BJ (cell line): Measurements from ENCODE around the gene THAP5. TPM values are rescaled to one million over a fixed set of nuclear protein-coding genes. Genes with fewer than 3 reads are reported as not detected.

Experiments used
- CTCF ChIA-PET: fragments of 350-600 bp; formaldehyde crosslinking; extraction: SDS; loops from one replicate; lab custom pipeline; 2021; ENCODE audit warnings: antibody characterized with exemption, inconsistent platforms; lab: Yijun Ruan, JAX
- POLR2A ChIA-PET: fragments of 300-600 bp; sonication (Branson Sonifier 250); formaldehyde crosslinking; extraction: SDS; loops from one replicate; lab custom pipeline; 2021; ENCODE audit warnings: antibody characterized with exemption; lab: Charles Lee
- DNase-seq: peaks from one replicate; pipeline ENCODE4 v3.0.0-alpha.2; 2011; ENCODE audit warnings: low read depth
- H3K27me3 ChIP-seq: 2 replicates; pipeline ENCODE4 v1.6.0; 2011; ENCODE audit warnings: low read length; ENCODE audit not compliant: control insufficient read depth, insufficient read depth
- H3K36me3 ChIP-seq: 2 replicates; pipeline ENCODE4 v1.5.1; 2011; ENCODE audit warnings: low read length; ENCODE audit not compliant: control insufficient read depth, insufficient read depth
- H3K4me3 ChIP-seq: 2 replicates; pipeline ENCODE4 v1.5.1; 2011; ENCODE audit warnings: low read depth, mild to moderate bottlenecking, control low read depth, low read length
- CTCF ChIP-seq: IDR thresholded peaks from 2 replicates; pipeline ENCODE4 v1.5.1; 2011; ENCODE audit warnings: low read depth, mild to moderate bottlenecking, control low read depth, inconsistent platforms, low read length, moderate library complexity; ENCODE audit not compliant: insufficient read depth
- polyA plus RNA-seq: library from polyadenylated mRNA; depleted of rRNA; stranded (reverse); fragments of >200 nt; gene quantifications from 2 replicates; pipeline ENCODE4 v1.2.3, GENCODE V29; 2011

The THAP5 gene
- polyA plus RNA-seq, 1 experiment, result 4.9 TPM

- no peak for TF ChIP-seq CTCF
- no peaks in the 10 kb centered on the region for H3K27me3 ChIP-seq
- ChIA-PET POLR2A (no interaction called here), CTCF (no interaction called here)
- DNase-seq, result no peak
- H3K4me3 ChIP-seq, result no peak overlapping the region
- no peaks in the 10 kb centered on the region for H3K36me3 ChIP-seq
These were observed 16.8 kb upstream of the THAP5 start for GRCh38 chr7:108586274-108586710.

DNA sequence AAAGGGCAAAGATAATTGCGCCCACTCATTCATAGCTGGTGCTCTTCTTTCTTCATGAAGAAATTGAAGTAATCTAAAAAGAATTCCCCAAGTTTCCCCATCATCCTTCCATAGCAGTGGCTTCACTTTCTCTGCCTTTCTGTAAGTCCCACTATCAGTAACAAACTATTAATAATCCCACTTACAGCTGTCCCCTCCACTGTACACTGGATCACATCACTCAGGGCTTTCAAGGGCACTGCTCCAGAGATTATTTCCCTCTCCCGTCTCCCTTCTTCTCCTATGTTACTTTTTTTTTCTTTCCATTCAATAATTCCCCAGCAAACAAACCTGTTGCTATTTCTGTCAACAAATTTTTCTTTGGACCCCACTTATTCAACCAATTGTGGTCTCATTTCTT lies 16.3 kb upstream of the THAP5 start:
- no peak for TF ChIP-seq CTCF
- ChIA-PET POLR2A (no interaction called here), CTCF (no interaction called here)
- DNase-seq, result no peak
- H3K27me3 ChIP-seq, result no peaks in the 10 kb centered on the region
- no peak overlapping the region for H3K4me3 ChIP-seq
- no peaks in the 10 kb centered on the region for H3K36me3 ChIP-seq

DNA sequence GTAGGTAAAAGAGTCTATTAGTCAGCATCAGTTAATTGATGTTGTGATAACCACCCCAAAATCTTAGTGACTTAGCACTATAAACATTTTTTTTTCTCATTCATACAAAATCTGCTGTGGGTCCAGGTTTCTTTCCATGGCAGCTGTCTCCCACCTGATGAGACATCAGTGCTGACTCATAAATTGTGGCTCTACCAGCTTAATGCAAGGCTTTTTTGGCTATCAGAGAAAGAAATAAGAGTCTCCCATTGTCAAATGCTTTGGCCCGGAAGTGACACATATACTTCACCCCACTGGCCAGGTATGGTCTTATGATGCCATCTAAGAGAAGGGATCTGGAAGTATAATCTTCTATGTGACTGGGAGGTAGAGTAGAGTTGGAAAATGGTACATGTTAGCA lies 14.7 kb upstream of the THAP5 start:
- Histone ChIP-seq H3K4me3 (no peak overlapping the region), H3K36me3 (no peaks in the 10 kb centered on the region), H3K27me3 (no peaks in the 10 kb centered on the region)
- no peak for TF ChIP-seq CTCF
- ChIA-PET CTCF (no interaction called here), POLR2A (no interaction called here)
- no peak for DNase-seq

- TF ChIP-seq CTCF, result no peak
- H3K4me3 ChIP-seq, result no peak overlapping the region
- peak; percentile 17 for DNase-seq
- POLR2A ChIA-PET, result interaction anchor here (1.2 kb wide), 1 partner anchor 12 kb away, joined by 7 read pairs; the partner anchor contains the start of genes DNAJB9 and THAP5
- CTCF ChIA-PET, result no interaction called here
- no peaks in the 10 kb centered on the region for H3K27me3 ChIP-seq
- no peaks in the 10 kb centered on the region for H3K36me3 ChIP-seq
These were observed 12.4 kb upstream of the THAP5 start for GRCh38 chr7:108581655-108582491.

DNA sequence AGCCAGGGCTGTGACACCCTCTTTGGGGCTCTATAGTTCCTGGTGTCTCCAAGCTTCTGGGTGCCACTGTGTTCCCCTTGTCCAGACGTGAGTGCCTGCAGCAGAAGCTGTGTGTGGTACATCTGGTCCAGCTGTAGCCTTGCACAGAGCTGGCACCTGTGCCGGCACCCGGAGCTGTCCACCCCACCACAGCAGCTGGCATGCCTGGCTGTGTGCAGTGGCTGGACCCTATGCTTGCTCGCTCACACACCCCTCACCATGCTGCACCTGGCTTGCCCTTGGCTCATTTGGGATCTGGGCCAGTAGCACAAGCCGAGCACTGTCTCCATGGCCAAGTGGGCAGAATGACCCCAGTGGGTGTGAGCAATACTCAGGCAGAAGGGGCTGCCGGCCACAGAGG lies 10.8 kb upstream of the THAP5 start:
- Histone ChIP-seq H3K4me3 (no peak overlapping the region), H3K36me3 (no peaks in the 10 kb centered on the region), H3K27me3 (no peaks in the 10 kb centered on the region)
- ChIA-PET POLR2A (no interaction called here), CTCF (no interaction called here)
- no peak for DNase-seq
- no peak for TF ChIP-seq CTCF
